H1 (cell line): Measurements from ENCODE around the gene LRCH1. TPM values are rescaled to one million over a fixed set of nuclear protein-coding genes. Genes with fewer than 3 reads are reported as not detected.

ENCODE experiments used
- CTCF ChIA-PET: fragments of 300-600 bp; sonication (Branson Sonifier 250); formaldehyde crosslinking; loops from one replicate; lab custom pipeline; 2021; ENCODE audit not compliant: partially characterized antibody; lab: Charles Lee
- POLR2A ChIA-PET: fragments of 300-600 bp; sonication (Branson Sonifier 250); formaldehyde crosslinking; loops from one replicate; lab custom pipeline; 2021; ENCODE audit warnings: inconsistent platforms; ENCODE audit not compliant: partially characterized antibody; lab: Charles Lee
- DNase-seq, 2 experiments: peaks; one replicate each; pipeline versions ENCODE4 v3.0.0 to v3.0.0-alpha.2; 2010 to 2022; ENCODE audit warnings: low spot score in 2 of 2, low read depth in 1 of 2, mixed read lengths in 1 of 2
- FAIRE-seq: peaks from 2 replicates; lab custom pipeline; 2011; peaks lifted over from hg19 to GRCh38; lab: Jason Lieb, UNC
- H2AFZ ChIP-seq: 2 replicates; pipeline ENCODE4 v1.8.1; 2012; ENCODE audit warnings: low read length, inconsistent platforms
- H2AK5ac ChIP-seq: 2 replicates; pipeline ENCODE4 v1.6.1; 2013; ENCODE audit warnings: low read depth, low read length
- H2BK120ac ChIP-seq: replicated peaks from 2 replicates; pipeline ENCODE3; 2013; ENCODE audit warnings: low read depth, low read length, inconsistent platforms
- H2BK12ac ChIP-seq: 2 replicates; pipeline ENCODE4 v1.6.1; 2013; ENCODE audit warnings: low read depth, low read length
- H2BK15ac ChIP-seq: 2 replicates; pipeline ENCODE4 v1.6.1; 2013; ENCODE audit warnings: low read length
- H2BK20ac ChIP-seq: 2 replicates; pipeline ENCODE4 v1.6.1; 2013; ENCODE audit warnings: low read length
- H2BK5ac ChIP-seq: 2 replicates; pipeline ENCODE4 v1.6.1; 2013; ENCODE audit warnings: low read depth, low read length
- H3K14ac ChIP-seq: 2 replicates; pipeline ENCODE4 v1.6.1; 2013; ENCODE audit warnings: inconsistent platforms; ENCODE audit not compliant: insufficient read length
- H3K18ac ChIP-seq: 2 replicates; pipeline ENCODE4 v1.6.1; 2013; ENCODE audit warnings: low read length; ENCODE audit errors: extremely low read depth
- H3K23ac ChIP-seq: 2 replicates; pipeline ENCODE4 v1.6.1; 2013; ENCODE audit warnings: inconsistent platforms; ENCODE audit not compliant: insufficient read length
- H3K23me2 ChIP-seq: 2 replicates; pipeline ENCODE4 v1.6.1; 2013; ENCODE audit warnings: low read depth, low read length
- H3K27ac ChIP-seq: 2 replicates; pipeline ENCODE4 v1.6.1; 2011; ENCODE audit warnings: low read depth, low read length, inconsistent platforms
- H3K27me3 ChIP-seq, 4 experiments: replicated peaks in 1 of 4; 1 replicate in 1 of 4; 2 replicates in 3 of 4; pipeline versions ENCODE4 v1.6.1 to v1.8.1; 2011 to 2013; ENCODE audit warnings: low read length in 3 of 4, mild to moderate bottlenecking in 3 of 4, inconsistent platforms in 2 of 4, mixed read lengths in 2 of 4, moderate library complexity in 1 of 4; ENCODE audit not compliant: control insufficient read depth in 3 of 4, insufficient read depth in 3 of 4; ENCODE audit errors: extremely low read depth in 1 of 4
- H3K36me3 ChIP-seq, 4 experiments: 2 replicates each; pipeline versions ENCODE4 v1.6.1 to v1.8.1; 2011 to 2013; ENCODE audit warnings: mild to moderate bottlenecking in 4 of 4, low read length in 3 of 4, moderate library complexity in 2 of 4, control low read depth in 1 of 4, inconsistent platforms in 1 of 4; ENCODE audit not compliant: insufficient read depth in 4 of 4, control insufficient read depth in 2 of 4
- H3K4ac ChIP-seq: replicated peaks from 2 replicates; pipeline ENCODE3; 2013; ENCODE audit warnings: low read length, low read depth, mixed read lengths, inconsistent platforms; ENCODE audit not compliant: insufficient read length
- H3K4me1 ChIP-seq, 4 experiments: replicated peaks in 1 of 4; 1 replicate in 1 of 4; 2 replicates in 3 of 4; pipeline versions ENCODE4 v1.6.1 to v1.8.1; 2011 to 2013; ENCODE audit warnings: low read length in 3 of 4, inconsistent platforms in 2 of 4, mixed read lengths in 1 of 4; ENCODE audit not compliant: insufficient read depth in 4 of 4, control insufficient read depth in 3 of 4
- H3K4me2 ChIP-seq, 2 experiments: 2 replicates each; pipeline versions ENCODE4 v1.6.1 to v1.8.1; 2011 to 2013; ENCODE audit warnings: low read depth in 2 of 2, low read length in 2 of 2, control low read depth in 1 of 2, inconsistent platforms in 1 of 2, mild to moderate bottlenecking in 1 of 2; ENCODE audit not compliant: insufficient read depth in 1 of 2
- H3K4me3 ChIP-seq, 4 experiments: fragments of 200-600, 300-600 bp in 1 of 4; sonication (generic), shearing (Covaris generic), sonication (Bioruptor Twin) in 1 of 4; 2 replicates each; pipeline versions ENCODE4 v1.5.1 to v1.8.1; 2011 to 2016; ENCODE audit warnings: low read length in 4 of 4, low read depth in 3 of 4, control low read depth in 2 of 4, inconsistent platforms in 2 of 4, mild to moderate bottlenecking in 2 of 4, mixed read lengths in 1 of 4, moderate library complexity in 1 of 4; ENCODE audit not compliant: insufficient read depth in 2 of 4; ENCODE audit errors: extremely low read depth in 1 of 4
- H3K56ac ChIP-seq: replicated peaks from 2 replicates; pipeline ENCODE3; 2013; ENCODE audit warnings: low read depth, mild to moderate bottlenecking, mixed read lengths, low read length, inconsistent platforms; ENCODE audit not compliant: insufficient read length
- H3K79me1 ChIP-seq: 2 replicates; pipeline ENCODE4 v1.6.1; 2013; ENCODE audit warnings: low read depth, low read length, control low read depth
- H3K79me2 ChIP-seq, 2 experiments: 2 replicates each; pipeline versions ENCODE4 v1.6.1 to v1.8.1; 2012 to 2013; ENCODE audit warnings: low read length in 2 of 2, mild to moderate bottlenecking in 2 of 2, inconsistent platforms in 1 of 2; ENCODE audit not compliant: insufficient read depth in 2 of 2, control insufficient read depth in 1 of 2
- H3K9ac ChIP-seq, 4 experiments: replicated peaks in 1 of 4; 1 replicate in 1 of 4; 2 replicates in 3 of 4; pipeline versions ENCODE4 v1.6.1 to v1.8.1; 2011 to 2013; ENCODE audit warnings: low read depth in 3 of 4, low read length in 3 of 4, control low read depth in 2 of 4, mild to moderate bottlenecking in 2 of 4, moderate library complexity in 2 of 4, inconsistent platforms in 1 of 4; ENCODE audit errors: extremely low read depth in 1 of 4
- H3K9me3 ChIP-seq, 2 experiments: 2 replicates each; pipeline versions ENCODE4 v1.6.1 to v1.8.1; 2012 to 2013; ENCODE audit warnings: mild to moderate bottlenecking in 2 of 2, moderate library complexity in 2 of 2, control low read depth in 1 of 2, inconsistent platforms in 1 of 2, low read depth in 1 of 2, low read length in 1 of 2, mixed read lengths in 1 of 2; ENCODE audit not compliant: insufficient read depth in 2 of 2
- H4K20me1 ChIP-seq, 2 experiments: replicated peaks in 1 of 2; 2 replicates each; pipeline versions ENCODE3 to v1.8.1; 2011 to 2013; ENCODE audit warnings: inconsistent platforms in 2 of 2, low read length in 2 of 2, mild to moderate bottlenecking in 1 of 2; ENCODE audit not compliant: insufficient read depth in 2 of 2, control insufficient read depth in 1 of 2
- H4K5ac ChIP-seq: 2 replicates; pipeline ENCODE4 v1.6.1; 2013; ENCODE audit warnings: low read length, low read depth, mixed read lengths, inconsistent platforms; ENCODE audit not compliant: insufficient read length
- H4K8ac ChIP-seq: 2 replicates; pipeline ENCODE4 v1.8.0; 2013; ENCODE audit warnings: mild to moderate bottlenecking, moderate library complexity, low read length, inconsistent platforms; ENCODE audit not compliant: insufficient read depth; ENCODE audit errors: extremely low read depth
- H4K91ac ChIP-seq: replicated peaks from 2 replicates; pipeline ENCODE3; 2013; ENCODE audit warnings: low read length, mixed read lengths, inconsistent platforms; ENCODE audit not compliant: insufficient read length
- ATF3 ChIP-seq: IDR thresholded peaks from 2 replicates; pipeline ENCODE4 v1.6.1; 2011; ENCODE audit warnings: low read depth, mild to moderate bottlenecking, low read length; ENCODE audit not compliant: insufficient read depth
- CBX8 ChIP-seq: fragments of 300-800, 300-1000 bp; sonication (generic); IDR thresholded peaks from 2 replicates; pipeline ENCODE4 v1.7.1; 2016; ENCODE audit warnings: low read depth, low read length, borderline replicate concordance
- E2F6 ChIP-seq: IDR thresholded peaks from 2 replicates; pipeline ENCODE4 v1.6.1; 2012; ENCODE audit warnings: inconsistent platforms
- EGR1 ChIP-seq: IDR thresholded peaks from 2 replicates; pipeline ENCODE4 v1.6.1; 2011; ENCODE audit warnings: low read depth, low read length, borderline replicate concordance
- EP300 ChIP-seq, 2 experiments: IDR thresholded peaks; 1 replicate in 1 of 2; 2 replicates in 1 of 2; pipeline ENCODE4 v1.6.1; 2011 to 2012; ENCODE audit warnings: low read depth in 2 of 2, low read length in 2 of 2, mild to moderate bottlenecking in 2 of 2, borderline replicate concordance in 1 of 2, inconsistent platforms in 1 of 2, moderate library complexity in 1 of 2
- MAX ChIP-seq: IDR thresholded peaks from 2 replicates; pipeline ENCODE4 v1.6.1; 2012; ENCODE audit warnings: inconsistent platforms
- POLR2AphosphoS5 ChIP-seq: IDR thresholded peaks from 2 replicates; pipeline ENCODE4 v1.6.1; 2011; ENCODE audit warnings: low read depth, low read length
- SP2 ChIP-seq: IDR thresholded peaks from 2 replicates; pipeline ENCODE4 v1.6.1; 2012; ENCODE audit warnings: mild to moderate bottlenecking, low read length, inconsistent platforms
- TAF1 ChIP-seq: IDR thresholded peaks from 2 replicates; pipeline ENCODE4 v1.6.1; 2011; ENCODE audit warnings: mild to moderate bottlenecking, low read depth, low read length
- USF2 ChIP-seq: IDR thresholded peaks from 2 replicates; pipeline ENCODE4 v1.6.1; 2011; ENCODE audit warnings: low read length, improper control_type of control experiment
- YY1 ChIP-seq: IDR thresholded peaks from 2 replicates; pipeline ENCODE4 v1.6.1; 2011; ENCODE audit warnings: low read depth, mild to moderate bottlenecking, low read length
- WGBS, 2 experiments: shearing (Covaris generic) in 1 of 2; methylation state at CpG; one replicate each; pipeline versions ENCODE4 v1.1.6 to v1.1.7; 2013 to 2015; ENCODE audit warnings: low lambda C conversion rate in 2 of 2, mixed read lengths in 2 of 2, inconsistent platforms in 1 of 2, low coverage in 1 of 2, missing lambda C conversion rate in 1 of 2; ENCODE audit not compliant: insufficient replicate concordance in 2 of 2, insufficient coverage in 1 of 2, insufficient read length in 1 of 2; ENCODE audit errors: extremely low coverage in 1 of 2, missing lambda C conversion rate in 1 of 2; 5-methylcytosine and 5-hydroxymethylcytosine counted together
- polyA plus RNA-seq, 7 experiments: library from polyadenylated mRNA; depleted of rRNA in 3 of 7; stranded (reverse) in 5 of 7; unstranded in 2 of 7; fragments of >200 nt in 5 of 7; fragments of 200-250 nt in 2 of 7; gene quantifications; 1 replicate in 5 of 7; 2 replicates in 1 of 7; 4 replicates in 1 of 7; pipeline versions ENCODE4 v1.2.1 to v1.2.3, GENCODE V29; 2011 to 2013; ENCODE audit warnings: missing spikeins in 2 of 7, mixed read lengths in 2 of 7
- total RNA-seq: library from RNA; stranded (reverse); fragmentation: NEBNext Ultra II Directional; extraction: Animal tissue kit (Norgen Biotek cat#: 25700); gene quantifications from 2 replicates; pipeline ENCODE4 v1.2.1, GENCODE V29; 2021

LRCH1 gene
- total and polyA plus RNA-seq, 2 of the 8 experiments (the other 6 are each of a cell fraction or from before 2014, with no cell fraction given), result 3.0 to 10.1 TPM

- H2AFZ ChIP-seq, result no peak overlapping the region
- H2BK12ac ChIP-seq, result no peak overlapping the region
- no peak overlapping the region for H2BK20ac ChIP-seq
- H4K20me1 ChIP-seq, result peaks cover 2 to 4% of the 10 kb centered on the region in 2 experiments
- H3K4me1 ChIP-seq, result peaks cover 5 to 19% (median 13%) of the 10 kb centered on the region in 4 experiments
- no peak overlapping the region for H3K9ac ChIP-seq
- WGBS, 2 experiments, result 86% methylated on average over 2 of the region's 2 CpGs; no CpG with 5 or more reads in 1 of the 2 experiments
- H3K4me3 ChIP-seq, result no peak overlapping the region
- no peak overlapping the region for H2BK15ac ChIP-seq
- H4K5ac ChIP-seq, result no peak overlapping the region
- no peaks in the 10 kb centered on the region for H3K23me2 ChIP-seq
- H3K23ac ChIP-seq, result no peak overlapping the region
- TF ChIP-seq MAX (no peak), ATF3 (no peak), CBX8 (no peak), YY1 (no peak), EGR1 (no peak), E2F6 (no peak), USF2 (no peak), SP2 (no peak), EP300 (IDR thresholded peaks at IDR 0.05; ENCODE audit: borderline replicate concordance in 1 of 2, low read depth in 2 of 2, low read length in 2 of 2) (no peak), TAF1 (no peak), POLR2AphosphoS5 (no peak)
- no peaks in the 10 kb centered on the region for H3K9me3 ChIP-seq
- H3K79me1 ChIP-seq, result 0 out of 2 replicates have a peak, but pooled peaks cover 2% of the 10 kb centered on the region
- no peak overlapping the region for H4K91ac ChIP-seq
- H4K8ac ChIP-seq, result no peak overlapping the region
- no peaks in the 10 kb centered on the region for H3K36me3 ChIP-seq
- no peak overlapping the region for H3K14ac ChIP-seq
- FAIRE-seq (no peak), DNase-seq (no peak)
- ChIA-PET CTCF (interaction anchor here (0.6 to 4.2 kb wide), 7 partner anchors 9 to 127 kb away, joined by 3 to 27 read pairs (median 3); no protein-coding TSS in a partner anchor), POLR2A (interaction anchor here (0.6 kb wide), 1 partner anchor 51 kb away, joined by 3 read pairs; no protein-coding TSS in a partner anchor)
- no peak overlapping the region for H2BK120ac ChIP-seq
- H2BK5ac ChIP-seq, result no peak overlapping the region
- H3K4me2 ChIP-seq, result no peak overlapping the region
- H3K56ac ChIP-seq, result no peak overlapping the region
- no peaks in the 10 kb centered on the region for H3K27me3 ChIP-seq
- no peak overlapping the region for H3K27ac ChIP-seq
- H3K79me2 ChIP-seq, result peaks cover 3 to 53% of the 10 kb centered on the region in 2 experiments; a peak in 3 of 4 replicates
- no peak overlapping the region for H3K4ac ChIP-seq
- no peak overlapping the region for H3K18ac ChIP-seq
- no peak overlapping the region for H2AK5ac ChIP-seq
These were observed 68.2 kb downstream of the LRCH1 start for GRCh38 chr13:46621133-46621532.
